ENCODE results near the gene HOXA5. TPM values are rescaled to one million over a fixed set of nuclear protein-coding genes. Genes with fewer than 3 reads are reported as not detected.

HOXA5 gene
- total RNA-seq, 3 donors from 2014 or later, result 16.1 to 26.6 (median 23.8) TPM

GRCh38 chr7:27189997-27190748, 46.7 kb upstream of the HOXA5 start:
- no peak for TF ChIP-seq CTCF (IDR thresholded peaks at IDR 0.05)
- H3K4me1 ChIP-seq (ENCODE audit: low read depth), result peaks cover 49% of the 10 kb centered on the region
- peak; percentile 18 for ATAC-seq
- no peak overlapping the region for H3K4me3 ChIP-seq
- DNase-seq, result peak; percentile 26 to 61 (median 55)
- H3K9me3 ChIP-seq, result no peaks in the 10 kb centered on the region
- intact Hi-C loops (cut with DNase I, micrococcal nuclease), result loop anchor here in 1 of 2 donors (10.0 kb wide), 2 partner anchors 735 to 835 kb away; no protein-coding TSS in a partner anchor
- H3K36me3 ChIP-seq (ENCODE audit: low read depth), result no peaks in the 10 kb centered on the region

DNA sequence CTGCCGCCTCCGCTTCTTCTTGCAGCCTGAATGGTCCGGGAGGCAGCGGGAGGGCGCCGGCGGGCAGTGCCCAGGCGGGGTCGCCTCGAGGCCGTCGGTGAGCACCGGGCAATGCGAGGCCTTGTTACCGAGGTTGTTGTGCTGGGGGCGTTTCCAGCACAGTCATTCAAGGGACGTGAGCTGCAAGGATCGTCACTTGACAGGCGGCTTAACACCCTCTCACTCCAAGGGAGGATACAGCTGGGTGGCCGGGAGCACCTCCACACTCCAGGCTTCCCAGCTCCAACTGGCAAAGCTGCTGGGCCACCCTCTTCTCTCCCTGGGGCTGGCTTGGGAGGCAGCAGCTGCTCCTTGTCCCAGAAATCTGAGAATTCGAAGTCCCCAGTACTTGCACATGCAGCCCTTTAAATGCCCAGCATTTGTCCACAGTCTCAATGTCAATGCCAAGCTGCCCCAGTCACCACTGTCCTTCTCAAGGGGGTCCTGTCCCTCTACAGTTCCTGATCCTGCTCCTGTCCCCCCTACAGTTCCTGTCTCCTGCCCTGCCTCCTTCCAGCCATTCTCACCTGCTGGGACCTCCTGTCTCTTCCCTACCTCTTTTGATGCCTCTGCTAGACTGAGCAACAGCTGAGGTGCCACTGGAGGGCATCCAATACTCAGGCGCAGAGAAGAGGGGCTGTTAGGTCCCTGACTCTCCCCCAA, 46.0 kb upstream of the HOXA5 start:
- intact Hi-C loops (cut with DNase I, micrococcal nuclease), result no loop called here
- Histone ChIP-seq H3K9me3 (no peaks in the 10 kb centered on the region), H3K4me3 (peak overlapping the region; percentile 6), H3K4me1 (ENCODE audit: low read depth) (peaks cover 49% of the 10 kb centered on the region), H3K36me3 (ENCODE audit: low read depth) (no peaks in the 10 kb centered on the region)
- peak in 2 of 3 donors; percentile 73 to 81 for DNase-seq
- no peak for TF ChIP-seq CTCF (IDR thresholded peaks at IDR 0.05)
- peak; percentile 49 for ATAC-seq

DNA sequence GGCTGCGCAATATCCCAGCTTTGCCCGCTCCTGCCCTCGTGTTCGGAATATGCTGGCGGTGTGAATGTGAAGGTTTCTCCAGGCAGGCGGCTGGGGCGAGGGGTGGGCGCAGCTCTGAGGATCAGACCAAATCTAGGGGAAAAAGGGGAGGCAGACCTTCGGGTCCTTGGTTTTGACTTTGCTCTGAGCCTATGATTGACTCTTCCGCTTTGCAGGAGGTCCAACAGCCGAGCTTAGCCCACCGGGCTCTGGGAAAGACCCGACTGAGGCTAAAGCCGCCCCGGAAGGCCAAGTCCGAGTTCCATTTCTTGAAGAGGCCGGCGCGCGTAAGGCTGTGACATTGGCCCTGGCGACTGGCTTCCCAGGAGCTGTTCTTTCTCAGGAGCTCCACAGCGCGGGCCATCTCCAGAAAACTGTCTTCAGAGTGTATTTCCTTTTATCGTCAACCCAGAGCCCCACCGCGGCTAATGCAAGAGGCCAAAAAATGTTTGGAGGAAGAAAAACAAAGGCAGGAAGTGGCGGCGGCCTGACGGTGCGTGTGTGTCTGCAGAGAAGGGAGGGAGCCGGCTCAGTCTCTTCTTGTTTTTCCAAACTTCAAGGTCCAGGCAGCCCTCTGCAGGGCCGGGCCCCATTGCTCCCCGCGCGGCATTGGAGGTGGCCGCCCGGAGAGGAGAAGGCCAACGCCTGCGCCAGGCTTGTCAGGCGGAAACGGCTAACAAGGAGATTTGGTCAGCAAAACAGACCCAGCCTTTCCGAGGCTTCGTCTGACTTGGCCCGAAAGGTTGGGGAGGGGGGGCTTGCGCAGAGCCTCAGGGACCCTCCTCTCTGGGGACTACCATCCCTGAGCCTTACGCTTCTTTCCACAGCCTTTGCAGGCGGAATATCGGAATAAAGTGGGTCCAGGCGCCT, 45.2 kb upstream of the HOXA5 start:
- no peaks in the 10 kb centered on the region for H3K9me3 ChIP-seq
- peak overlapping the region; percentile 13 for H3K4me3 ChIP-seq
- peaks cover 49% of the 10 kb centered on the region for H3K4me1 ChIP-seq (ENCODE audit: low read depth)
- no peaks in the 10 kb centered on the region for H3K36me3 ChIP-seq (ENCODE audit: low read depth)
- peak; percentile 3 for ATAC-seq
- peak in 2 of 3 donors; percentile 60 to 70 for DNase-seq
- no peak for TF ChIP-seq CTCF (IDR thresholded peaks at IDR 0.05)
- intact Hi-C loops (cut with DNase I, micrococcal nuclease), result no loop called here

GRCh38 chr7:27187475-27188385, 44.2 kb upstream of the HOXA5 start:
- no peak for ATAC-seq
- no peak for TF ChIP-seq CTCF (IDR thresholded peaks at IDR 0.05)
- Histone ChIP-seq H3K4me1 (ENCODE audit: low read depth) (peaks cover 49% of the 10 kb centered on the region), H3K36me3 (ENCODE audit: low read depth) (no peaks in the 10 kb centered on the region), H3K9me3 (no peaks in the 10 kb centered on the region), H3K4me3 (peak overlapping the region; percentile 13)
- DNase-seq, result peak in 2 of 3 donors; percentile 50 to 59
- intact Hi-C loops (cut with DNase I, micrococcal nuclease), result no loop called here
